ENCODE results near the gene ESCO1.

Gene ESCO1

GRCh38 chr18:21486905-21487437 lies 113.5 kb downstream of the ESCO1 start:
- Histone ChIP-seq H3F3A (ENCODE audit: insufficient read depth, low read length) (no peaks in the 10 kb centered on the region), H3K9me2 (ENCODE audit: low read depth, low read length) (no peaks in the 10 kb centered on the region), H3K79me2 (ENCODE audit: insufficient read depth, low read length) (no peaks in the 10 kb centered on the region), H3K4me1 (ENCODE audit: insufficient read depth, low read length, severe bottlenecking) (peaks cover 16% of the 10 kb centered on the region), H3K4me3 (ENCODE audit: low read depth, low read length, poor library complexity, severe bottlenecking) (no peak overlapping the region), H2AFZ (ENCODE audit: low read length) (no peak overlapping the region), H3K27me3 (ENCODE audit: insufficient read depth, low read length) (no peaks in the 10 kb centered on the region), H3K36me3 (ENCODE audit: insufficient read depth, low read length) (no peaks in the 10 kb centered on the region; the same call in 1 of the 2 replicates), H3K27ac (ENCODE audit: low read depth, low read length, poor library complexity, severe bottlenecking) (no peak overlapping the region), H4K20me1 (ENCODE audit: insufficient read depth, low read length) (no peaks in the 10 kb centered on the region), H3K4me2 (ENCODE audit: low read length) (no peak overlapping the region), H3K9ac (ENCODE audit: low read length) (no peak overlapping the region), H3K9me3 (ENCODE audit: low read length) (no peaks in the 10 kb centered on the region)
- TF ChIP-seq EZH2 (IDR thresholded peaks at IDR 0.05; ENCODE audit: borderline replicate concordance, low read length) (no peak), CTCF (IDR thresholded peaks at IDR 0.05; ENCODE audit: low read length) (no peak)

- no peak for TF ChIP-seq EZH2 (IDR thresholded peaks at IDR 0.05; ENCODE audit: borderline replicate concordance, low read length)
- TF ChIP-seq CTCF (IDR thresholded peaks at IDR 0.05; ENCODE audit: low read length) = no peak
- H3K4me3 ChIP-seq (ENCODE audit: low read depth, low read length, poor library complexity, severe bottlenecking) = no peak overlapping the region
These were observed 115.5 kb downstream of the ESCO1 start for GRCh38 chr18:21484851-21485636.

GRCh38 chr18:21483051-21483450 lies 117.5 kb downstream of the ESCO1 start:
- Histone ChIP-seq H3K9me2 (ENCODE audit: low read depth, low read length) (no peaks in the 10 kb centered on the region), H3K27me3 (ENCODE audit: insufficient read depth, low read length) (no peaks in the 10 kb centered on the region), H3K4me3 (ENCODE audit: low read depth, low read length, poor library complexity, severe bottlenecking) (no peak overlapping the region), H3F3A (ENCODE audit: insufficient read depth, low read length) (no peaks in the 10 kb centered on the region), H3K4me2 (ENCODE audit: low read length) (no peak overlapping the region), H3K9me3 (ENCODE audit: low read length) (no peaks in the 10 kb centered on the region), H3K36me3 (ENCODE audit: insufficient read depth, low read length) (no peaks in the 10 kb centered on the region), H3K27ac (ENCODE audit: low read depth, low read length, poor library complexity, severe bottlenecking) (no peak overlapping the region), H4K20me1 (ENCODE audit: insufficient read depth, low read length) (no peaks in the 10 kb centered on the region), H3K9ac (ENCODE audit: low read length) (no peak overlapping the region), H3K4me1 (ENCODE audit: insufficient read depth, low read length, severe bottlenecking) (peaks cover 3% of the 10 kb centered on the region), H3K79me2 (ENCODE audit: insufficient read depth, low read length) (no peaks in the 10 kb centered on the region), H2AFZ (ENCODE audit: low read length) (no peak overlapping the region)
- TF ChIP-seq EZH2 (IDR thresholded peaks at IDR 0.05; ENCODE audit: borderline replicate concordance, low read length) = no peak
- TF ChIP-seq CTCF (IDR thresholded peaks at IDR 0.05; ENCODE audit: low read length) = no peak

More at GRCh38 chr18:21484851-21485636, 115.5 kb downstream of the ESCO1 start:
- Histone ChIP-seq H3F3A (ENCODE audit: insufficient read depth, low read length) (no peaks in the 10 kb centered on the region), H3K4me2 (ENCODE audit: low read length) (no peak overlapping the region), H4K20me1 (ENCODE audit: insufficient read depth, low read length) (no peaks in the 10 kb centered on the region), H3K4me1 (ENCODE audit: insufficient read depth, low read length, severe bottlenecking) (peaks cover 3% of the 10 kb centered on the region), H3K9ac (ENCODE audit: low read length) (no peak overlapping the region), H3K36me3 (ENCODE audit: insufficient read depth, low read length) (no peaks in the 10 kb centered on the region), H3K79me2 (ENCODE audit: insufficient read depth, low read length) (no peaks in the 10 kb centered on the region), H3K9me3 (ENCODE audit: low read length) (no peaks in the 10 kb centered on the region), H3K27me3 (ENCODE audit: insufficient read depth, low read length) (no peaks in the 10 kb centered on the region), H3K27ac (ENCODE audit: low read depth, low read length, poor library complexity, severe bottlenecking) (no peak overlapping the region), H3K9me2 (ENCODE audit: low read depth, low read length) (no peaks in the 10 kb centered on the region), H2AFZ (ENCODE audit: low read length) (no peak overlapping the region)
